Subcutaneous abdominal adipose tissue (tissue), 5 donors: ENCODE results near the gene CRTAC1.

Experiments used
- H3K27ac ChIP-seq: one replicate; pipeline ENCODE4 v1.7.0; 2013; ENCODE audit warnings: low read depth, mild to moderate bottlenecking, inconsistent platforms, low read length, moderate library complexity
- H3K27me3 ChIP-seq, 5 donors: one replicate each; pipeline ENCODE4 v1.7.0; 2013; ENCODE audit warnings: low read length in 5 of 5, inconsistent platforms in 1 of 5; ENCODE audit not compliant: control insufficient read depth in 5 of 5, insufficient read depth in 4 of 5
- H3K36me3 ChIP-seq, 5 donors: one replicate each; pipeline ENCODE4 v1.7.0; 2013; ENCODE audit warnings: low read length in 5 of 5; ENCODE audit not compliant: control insufficient read depth in 5 of 5, insufficient read depth in 5 of 5
- H3K4me1 ChIP-seq, 5 donors: one replicate each; pipeline ENCODE4 v1.7.0; 2013; ENCODE audit warnings: low read length in 5 of 5, mild to moderate bottlenecking in 3 of 5, moderate library complexity in 1 of 5; ENCODE audit not compliant: control insufficient read depth in 5 of 5, insufficient read depth in 5 of 5
- H3K4me3 ChIP-seq, 5 donors: one replicate each; pipeline ENCODE4 v1.7.0; 2013; ENCODE audit warnings: low read length in 5 of 5, low read depth in 1 of 5
- H3K9ac ChIP-seq, 5 donors: one replicate each; pipeline ENCODE4 v1.7.0; 2013; ENCODE audit warnings: low read length in 5 of 5, mild to moderate bottlenecking in 4 of 5, moderate library complexity in 3 of 5
- H3K9me3 ChIP-seq, 5 donors: one replicate each; pipeline ENCODE4 v1.7.0; 2013; ENCODE audit warnings: low read length in 5 of 5; ENCODE audit not compliant: control insufficient read depth in 5 of 5
- donor health status: healthy.
- donor health status: healthy.
- donor health status: healthy.
- donor health status: healthy.
- donor health status: healthy.

The CRTAC1 gene

GRCh38 chr10:97894092-97894491 lies 136.3 kb downstream of the CRTAC1 start:
- no peaks in the 10 kb centered on the region for H3K9me3 ChIP-seq
- peaks cover 0 to 27% (median 5%) of the 10 kb centered on the region in 5 donors for H3K4me1 ChIP-seq

GRCh38 chr10:97892939-97893338 lies 137.5 kb downstream of the CRTAC1 start:
- no peak overlapping the region for H3K9ac ChIP-seq
- no peaks in the 10 kb centered on the region for H3K36me3 ChIP-seq
- H3K27me3 ChIP-seq = peaks cover 5 to 33% (median 11%) of the 10 kb centered on the region in 5 donors
- peaks cover 0 to 19% (median 0%) of the 10 kb centered on the region in 5 donors for H3K4me1 ChIP-seq
- H3K4me3 ChIP-seq = no peak overlapping the region
- no peak overlapping the region for H3K27ac ChIP-seq
- no peaks in the 10 kb centered on the region for H3K9me3 ChIP-seq

More at GRCh38 chr10:97894092-97894491, 136.3 kb downstream of the CRTAC1 start:
- Histone ChIP-seq H3K4me3 (no peak overlapping the region), H3K36me3 (no peaks in the 10 kb centered on the region), H3K27ac (no peak overlapping the region), H3K9ac (no peak overlapping the region), H3K27me3 (peaks cover 5 to 29% (median 9%) of the 10 kb centered on the region in 5 donors)

- Histone ChIP-seq H3K9me3 (no peaks in the 10 kb centered on the region), H3K4me1 (peaks cover 0 to 19% (median 0%) of the 10 kb centered on the region in 5 donors), H3K36me3 (no peaks in the 10 kb centered on the region), H3K9ac (no peak overlapping the region), H3K27me3 (peaks cover 5 to 35% (median 11%) of the 10 kb centered on the region in 5 donors), H3K4me3 (no peak overlapping the region), H3K27ac (no peak overlapping the region)
These were observed 137.9 kb downstream of the CRTAC1 start for GRCh38 chr10:97892506-97892905.

GRCh38 chr10:97891497-97892167 lies 138.8 kb downstream of the CRTAC1 start:
- H3K4me1 ChIP-seq = peaks cover 0 to 15% (median 0%) of the 10 kb centered on the region in 5 donors
- H3K4me3 ChIP-seq = no peak overlapping the region
- H3K9ac ChIP-seq = no peak overlapping the region
- H3K27me3 ChIP-seq = peaks cover 5 to 30% (median 11%) of the 10 kb centered on the region in 5 donors
- H3K9me3 ChIP-seq = no peaks in the 10 kb centered on the region
- no peak overlapping the region for H3K27ac ChIP-seq
- H3K36me3 ChIP-seq = no peaks in the 10 kb centered on the region

- Histone ChIP-seq H3K27ac (no peak overlapping the region), H3K36me3 (no peaks in the 10 kb centered on the region), H3K9ac (no peak overlapping the region), H3K4me3 (no peak overlapping the region), H3K9me3 (no peaks in the 10 kb centered on the region), H3K27me3 (peaks cover 0 to 26% (median 9%) of the 10 kb centered on the region in 5 donors), H3K4me1 (peaks cover 0 to 3% (median 0%) of the 10 kb centered on the region in 5 donors)
These were observed 140.8 kb downstream of the CRTAC1 start for GRCh38 chr10:97889461-97890265.

- Histone ChIP-seq H3K4me3 (no peak overlapping the region), H3K9me3 (no peaks in the 10 kb centered on the region), H3K36me3 (no peaks in the 10 kb centered on the region), H3K9ac (no peak overlapping the region), H3K27ac (no peak overlapping the region), H3K27me3 (peaks cover 0 to 22% (median 9%) of the 10 kb centered on the region in 5 donors), H3K4me1 (peaks cover 0 to 3% (median 0%) of the 10 kb centered on the region in 5 donors)
These were observed 141.7 kb downstream of the CRTAC1 start for GRCh38 chr10:97888641-97889262.

- H3K27ac ChIP-seq = no peak overlapping the region
These were observed 142.3 kb downstream of the CRTAC1 start for GRCh38 chr10:97888134-97888533.

GRCh38 chr10:97887399-97887798 lies 143.0 kb downstream of the CRTAC1 start:
- H3K4me1 ChIP-seq = peaks cover 0 to 3% (median 0%) of the 10 kb centered on the region in 5 donors
- peaks cover 0 to 19% (median 11%) of the 10 kb centered on the region in 5 donors for H3K27me3 ChIP-seq
- no peak overlapping the region for H3K9ac ChIP-seq
- H3K4me3 ChIP-seq = no peak overlapping the region
- H3K36me3 ChIP-seq = no peaks in the 10 kb centered on the region
- no peak overlapping the region for H3K27ac ChIP-seq
- no peaks in the 10 kb centered on the region for H3K9me3 ChIP-seq

More at GRCh38 chr10:97888134-97888533, 142.3 kb downstream of the CRTAC1 start:
- H3K36me3 ChIP-seq = no peaks in the 10 kb centered on the region
- no peaks in the 10 kb centered on the region for H3K9me3 ChIP-seq
- H3K27me3 ChIP-seq = peaks cover 0 to 22% (median 11%) of the 10 kb centered on the region in 5 donors
- H3K4me1 ChIP-seq = peaks cover 0 to 3% (median 0%) of the 10 kb centered on the region in 5 donors
- H3K4me3 ChIP-seq = no peak overlapping the region
- H3K9ac ChIP-seq = no peak overlapping the region

- no peaks in the 10 kb centered on the region for H3K36me3 ChIP-seq
- no peaks in the 10 kb centered on the region for H3K9me3 ChIP-seq
- peaks cover 0 to 3% (median 0%) of the 10 kb centered on the region in 5 donors for H3K4me1 ChIP-seq
- no peak overlapping the region for H3K27ac ChIP-seq
- H3K9ac ChIP-seq = no peak overlapping the region
- H3K27me3 ChIP-seq = peaks cover 0 to 16% (median 9%) of the 10 kb centered on the region in 5 donors
- no peak overlapping the region for H3K4me3 ChIP-seq
These were observed 144.1 kb downstream of the CRTAC1 start for GRCh38 chr10:97886286-97886685.
